HUES6 (cell line): ENCODE results near the gene INF2.
A peak's percentile ranks its signal among the peaks of the same experiment; 100 is the strongest.

Experiments used
- H3K27ac ChIP-seq: 2 replicates; pipeline ENCODE4 v1.7.0; 2013; ENCODE audit warnings: low read depth, mild to moderate bottlenecking, low read length, inconsistent platforms
- H3K27me3 ChIP-seq: 2 replicates; pipeline ENCODE4 v1.6.1; 2013; ENCODE audit warnings: low read length; ENCODE audit not compliant: control insufficient read depth, insufficient read depth
- H3K36me3 ChIP-seq: 2 replicates; pipeline ENCODE4 v1.6.1; 2013; ENCODE audit warnings: low read length; ENCODE audit not compliant: control insufficient read depth, insufficient read depth
- H3K4me1 ChIP-seq: 2 replicates; pipeline ENCODE4 v1.6.1; 2013; ENCODE audit warnings: low read length; ENCODE audit not compliant: control insufficient read depth, insufficient read depth
- H3K4me3 ChIP-seq: 2 replicates; pipeline ENCODE4 v1.5.1; 2013; ENCODE audit warnings: low read depth, low read length
- H3K9ac ChIP-seq: one replicate; pipeline ENCODE4 v1.6.1; 2013; ENCODE audit warnings: mild to moderate bottlenecking, low read length
- H3K9me3 ChIP-seq: 2 replicates; pipeline ENCODE4 v1.6.1; 2013; ENCODE audit warnings: low read depth, low read length; ENCODE audit not compliant: control insufficient read depth, insufficient read depth

The INF2 gene

DNA sequence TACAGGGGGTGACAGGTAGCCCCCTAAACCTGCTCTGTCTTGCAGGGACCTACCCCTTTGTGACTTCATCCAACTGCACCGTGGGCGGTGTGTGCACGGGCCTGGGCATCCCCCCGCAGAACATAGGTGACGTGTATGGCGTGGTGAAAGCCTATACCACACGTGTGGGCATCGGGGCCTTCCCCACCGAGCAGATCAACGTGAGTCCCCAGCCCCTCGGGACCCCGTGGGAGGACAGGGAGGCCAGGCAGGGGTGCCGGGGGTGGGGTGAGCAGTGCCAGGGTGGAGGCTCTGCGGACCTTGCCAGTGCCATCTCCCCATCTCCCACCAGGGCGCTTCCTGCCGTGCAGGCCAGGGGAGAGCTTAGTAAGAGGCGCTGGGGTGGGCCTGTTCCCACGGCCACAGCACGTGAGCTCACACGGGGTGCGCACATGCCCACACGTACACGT, 52.4 kb downstream of the INF2 start:
- Histone ChIP-seq H3K27me3 (no peaks in the 10 kb centered on the region), H3K9me3 (no peaks in the 10 kb centered on the region), H3K27ac (no peak overlapping the region), H3K4me3 (no peak overlapping the region), H3K36me3 (peaks cover 10% of the 10 kb centered on the region), H3K9ac (no peak overlapping the region), H3K4me1 (no peaks in the 10 kb centered on the region)

DNA sequence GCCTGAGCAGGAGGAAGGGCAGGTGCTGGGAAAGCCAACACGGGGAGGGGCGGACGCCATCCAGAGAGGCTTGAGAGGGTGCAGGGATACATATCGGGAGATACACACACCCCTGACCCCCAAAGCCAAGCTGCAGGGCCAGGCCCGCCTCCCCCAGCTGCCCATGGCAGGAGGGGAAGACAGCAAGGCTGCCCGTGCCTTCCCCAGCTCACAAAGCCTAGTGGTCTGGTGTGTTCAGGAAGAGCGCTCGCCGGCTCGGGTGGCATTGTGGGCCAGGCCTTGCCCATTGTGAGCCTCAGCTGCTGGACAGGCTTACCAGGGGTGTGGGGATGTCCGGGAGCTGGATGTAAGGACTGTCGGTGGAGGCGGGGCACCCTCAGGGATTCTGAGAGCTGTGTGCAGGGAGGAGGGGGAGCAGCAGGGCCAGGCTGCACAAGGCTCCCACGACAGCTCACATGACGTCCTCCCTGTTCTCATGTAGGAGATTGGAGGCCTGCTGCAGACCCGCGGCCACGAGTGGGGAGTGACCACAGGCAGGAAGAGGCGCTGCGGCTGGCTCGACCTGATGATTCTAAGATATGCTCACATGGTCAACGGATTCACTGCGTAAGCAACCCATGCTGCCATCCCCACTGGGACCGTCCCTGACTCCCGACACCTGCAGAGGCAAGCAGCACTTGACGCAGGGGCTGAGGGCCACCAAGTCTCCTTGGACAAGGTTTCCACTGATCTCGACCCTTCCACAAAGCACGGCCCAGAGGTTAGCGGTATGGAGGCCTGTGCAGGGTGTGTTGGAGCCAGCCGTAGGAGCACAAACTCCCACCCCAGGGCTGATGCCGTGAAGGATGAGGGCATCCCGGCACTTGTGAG, 53.4 kb downstream of the INF2 start:
- Histone ChIP-seq H3K9ac (no peak overlapping the region), H3K9me3 (no peaks in the 10 kb centered on the region), H3K27me3 (no peaks in the 10 kb centered on the region), H3K4me3 (no peak overlapping the region), H3K4me1 (peaks cover 2% of the 10 kb centered on the region; the same call in 1 of the 2 replicates), H3K27ac (no peak overlapping the region), H3K36me3 (peaks cover 10% of the 10 kb centered on the region)

DNA sequence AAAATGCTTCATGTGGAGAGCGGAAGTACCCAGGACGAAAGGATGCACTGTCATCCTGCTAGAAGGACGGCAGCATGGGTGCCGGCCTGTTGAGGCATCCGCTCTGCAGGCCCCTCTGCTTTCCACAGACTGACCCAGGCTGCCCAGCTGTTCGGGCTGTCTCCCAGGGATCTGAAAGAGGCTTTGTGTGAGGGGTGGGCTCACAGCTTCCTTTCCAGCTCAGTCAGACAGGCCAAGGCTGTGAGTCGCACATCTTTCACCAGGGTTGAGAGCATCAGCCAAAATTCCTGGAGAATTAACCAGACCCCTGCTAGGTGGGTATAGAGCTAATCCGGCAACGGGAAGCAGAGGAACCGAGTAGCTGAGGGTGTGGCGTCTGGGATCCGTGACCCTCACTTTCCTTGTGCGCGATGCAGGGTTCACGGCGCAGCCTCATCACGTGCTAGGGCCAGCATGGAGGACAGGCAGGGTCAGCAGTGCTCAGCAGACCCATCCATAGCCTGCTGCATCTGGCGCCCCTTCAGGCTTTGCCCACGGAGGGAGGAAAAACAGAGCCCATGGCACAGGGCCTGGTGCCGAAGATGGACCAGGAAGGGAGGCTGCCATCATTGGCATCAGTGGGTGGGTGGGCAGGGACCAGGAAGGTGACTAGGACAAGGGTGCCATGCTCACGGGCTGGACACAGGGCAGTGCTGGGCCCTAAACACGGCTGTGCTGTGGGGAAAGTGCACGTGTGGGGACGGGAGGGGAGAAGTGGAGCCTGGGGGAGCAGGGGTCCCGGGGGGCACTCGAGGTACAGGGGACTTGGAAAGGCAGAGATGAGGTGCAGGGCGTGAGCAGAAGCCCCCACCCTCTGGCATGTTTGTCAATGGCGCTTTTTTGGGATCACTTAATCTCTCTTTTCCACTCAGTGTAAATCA, 54.3 kb downstream of the INF2 start:
- peaks cover 10% of the 10 kb centered on the region for H3K36me3 ChIP-seq
- H3K27ac ChIP-seq: no peak overlapping the region
- H3K9me3 ChIP-seq: no peaks in the 10 kb centered on the region
- no peaks in the 10 kb centered on the region for H3K27me3 ChIP-seq
- no peak overlapping the region for H3K4me3 ChIP-seq
- H3K4me1 ChIP-seq: peaks cover 10% of the 10 kb centered on the region; the same call in 1 of the 2 replicates
- no peak overlapping the region for H3K9ac ChIP-seq

DNA sequence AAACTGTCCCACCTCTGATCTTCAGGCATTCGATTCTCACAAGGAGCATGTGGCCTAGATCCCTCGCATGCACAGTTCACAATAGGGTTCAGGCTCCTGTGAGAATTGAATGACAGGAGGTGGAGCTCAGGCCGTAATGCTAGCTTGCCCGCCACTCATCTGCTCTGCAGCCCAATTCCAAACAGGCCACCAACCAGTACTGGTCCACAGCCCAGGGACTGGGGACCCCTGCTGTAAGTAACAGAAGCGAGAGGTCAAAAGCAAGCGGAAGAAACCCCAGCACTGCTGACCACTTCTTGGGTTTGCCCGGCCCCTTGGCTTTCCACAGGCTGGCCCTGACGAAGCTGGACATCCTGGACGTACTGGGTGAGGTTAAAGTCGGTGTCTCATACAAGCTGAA, 55.1 kb downstream of the INF2 start:
- no peak overlapping the region for H3K9ac ChIP-seq
- H3K4me3 ChIP-seq: no peak overlapping the region
- peaks cover 10% of the 10 kb centered on the region for H3K36me3 ChIP-seq
- H3K27me3 ChIP-seq: no peaks in the 10 kb centered on the region
- no peaks in the 10 kb centered on the region for H3K9me3 ChIP-seq
- H3K4me1 ChIP-seq: peaks cover 18% of the 10 kb centered on the region; the same call in 1 of the 2 replicates
- no peak overlapping the region for H3K27ac ChIP-seq

DNA sequence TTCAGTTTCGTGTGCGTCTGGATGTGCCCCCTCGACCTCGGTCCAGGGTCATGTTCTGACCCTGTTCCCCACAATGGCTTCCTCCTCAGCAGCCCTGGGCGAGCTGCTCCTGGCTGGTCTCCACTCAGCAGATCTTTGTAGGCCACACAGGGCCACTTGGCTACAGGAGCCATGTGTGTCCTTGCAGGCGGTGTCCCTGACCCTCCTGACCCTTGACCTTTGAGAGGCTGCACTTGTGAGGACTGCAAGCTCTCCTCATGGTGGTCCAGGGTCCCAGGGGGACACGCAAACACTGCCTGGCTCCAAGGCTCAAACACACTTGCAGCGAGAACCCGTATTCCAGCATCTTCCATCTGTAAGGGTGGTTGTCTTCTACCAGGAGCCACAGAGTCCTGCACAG, 56.0 kb downstream of the INF2 start:
- Histone ChIP-seq H3K9ac (no peak overlapping the region), H3K27me3 (no peaks in the 10 kb centered on the region), H3K4me1 (peaks cover 21% of the 10 kb centered on the region; the same call in 1 of the 2 replicates), H3K4me3 (no peak overlapping the region), H3K9me3 (peaks cover 5% of the 10 kb centered on the region), H3K36me3 (peaks cover 4% of the 10 kb centered on the region; the same call in 1 of the 2 replicates), H3K27ac (no peak overlapping the region)

DNA sequence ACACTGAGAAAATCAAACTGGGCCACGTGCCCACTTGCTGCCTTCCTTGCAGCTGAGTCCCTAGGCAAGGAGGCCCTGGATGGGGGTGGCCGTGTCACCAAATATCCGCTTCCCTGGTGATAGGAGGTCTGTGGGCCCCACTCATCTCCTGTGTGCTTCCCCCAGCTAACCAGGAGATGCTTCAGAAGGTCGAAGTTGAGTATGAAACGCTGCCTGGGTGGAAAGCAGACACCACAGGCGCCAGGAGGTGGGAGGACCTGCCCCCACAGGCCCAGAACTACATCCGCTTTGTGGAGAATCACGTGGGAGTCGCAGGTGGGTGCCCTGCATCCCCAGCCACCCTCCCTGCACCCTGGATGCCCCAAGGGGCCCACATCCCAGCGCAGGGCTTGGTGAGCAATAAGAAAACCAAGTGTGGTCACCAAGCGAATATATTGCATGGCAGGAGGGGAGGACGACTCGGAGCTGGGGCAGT, 56.7 kb downstream of the INF2 start:
- Histone ChIP-seq H3K27me3 (no peaks in the 10 kb centered on the region), H3K27ac (no peak overlapping the region), H3K4me3 (no peak overlapping the region), H3K9ac (no peak overlapping the region), H3K9me3 (peaks cover 12% of the 10 kb centered on the region), H3K36me3 (peaks cover 4% of the 10 kb centered on the region; the same call in 1 of the 2 replicates), H3K4me1 (peaks cover 21% of the 10 kb centered on the region; the same call in 1 of the 2 replicates)

DNA sequence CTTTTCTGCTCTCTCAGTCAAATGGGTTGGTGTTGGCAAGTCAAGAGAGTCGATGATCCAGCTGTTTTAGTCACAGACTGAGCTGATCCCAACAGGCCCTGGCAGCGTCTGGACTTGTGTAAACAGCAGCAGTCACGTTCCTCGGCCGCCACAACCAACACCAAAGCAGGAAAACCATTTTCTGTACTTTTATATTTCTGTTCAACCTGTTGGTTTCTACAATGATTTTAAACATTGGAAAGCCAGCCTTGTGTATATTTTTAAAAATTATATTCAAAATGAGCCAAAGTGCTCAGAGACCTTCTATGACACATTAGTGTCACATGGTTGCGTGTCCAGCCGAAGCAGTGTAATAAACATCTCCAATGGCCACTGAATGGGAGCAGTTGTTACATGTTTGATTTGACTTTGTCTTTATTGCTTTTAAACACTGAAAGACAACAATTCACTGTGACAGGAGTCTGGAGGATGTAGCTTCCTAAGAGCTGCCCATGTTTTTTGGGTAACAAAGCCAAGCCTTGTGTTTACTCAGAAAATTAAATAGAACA, 57.6 kb downstream of the INF2 start:
- Histone ChIP-seq H3K36me3 (peaks cover 4% of the 10 kb centered on the region; the same call in 1 of the 2 replicates), H3K27me3 (no peaks in the 10 kb centered on the region), H3K4me1 (peaks cover 21% of the 10 kb centered on the region; the same call in 1 of the 2 replicates), H3K4me3 (no peak overlapping the region), H3K9ac (no peak overlapping the region), H3K27ac (no peak overlapping the region), H3K9me3 (peaks cover 16% of the 10 kb centered on the region)

DNA sequence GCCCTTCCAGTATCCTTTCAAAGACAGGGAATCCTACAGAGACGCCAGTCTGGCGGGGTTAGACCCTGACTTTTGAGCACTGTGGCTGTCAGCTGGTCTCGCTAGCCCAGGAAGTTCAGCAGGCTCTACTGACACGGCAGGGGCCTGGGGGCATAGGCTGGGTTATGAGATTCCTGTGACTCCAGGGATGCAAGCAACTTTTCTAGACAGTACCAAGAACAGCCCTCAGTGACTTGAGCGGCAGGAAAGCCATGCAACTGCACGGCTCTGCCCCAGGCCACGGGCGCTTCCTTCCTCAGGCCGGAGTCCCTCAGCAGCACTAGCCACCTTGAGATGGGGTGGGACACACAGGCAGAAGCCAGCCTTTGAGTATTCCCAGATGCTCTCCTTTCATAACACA, 58.5 kb downstream of the INF2 start:
- Histone ChIP-seq H3K27me3 (no peaks in the 10 kb centered on the region), H3K9ac (no peak overlapping the region), H3K9me3 (peaks cover 16% of the 10 kb centered on the region), H3K36me3 (peaks cover 4% of the 10 kb centered on the region; the same call in 1 of the 2 replicates), H3K4me3 (no peak overlapping the region), H3K27ac (no peak overlapping the region), H3K4me1 (peaks cover 21% of the 10 kb centered on the region; the same call in 1 of the 2 replicates)

DNA sequence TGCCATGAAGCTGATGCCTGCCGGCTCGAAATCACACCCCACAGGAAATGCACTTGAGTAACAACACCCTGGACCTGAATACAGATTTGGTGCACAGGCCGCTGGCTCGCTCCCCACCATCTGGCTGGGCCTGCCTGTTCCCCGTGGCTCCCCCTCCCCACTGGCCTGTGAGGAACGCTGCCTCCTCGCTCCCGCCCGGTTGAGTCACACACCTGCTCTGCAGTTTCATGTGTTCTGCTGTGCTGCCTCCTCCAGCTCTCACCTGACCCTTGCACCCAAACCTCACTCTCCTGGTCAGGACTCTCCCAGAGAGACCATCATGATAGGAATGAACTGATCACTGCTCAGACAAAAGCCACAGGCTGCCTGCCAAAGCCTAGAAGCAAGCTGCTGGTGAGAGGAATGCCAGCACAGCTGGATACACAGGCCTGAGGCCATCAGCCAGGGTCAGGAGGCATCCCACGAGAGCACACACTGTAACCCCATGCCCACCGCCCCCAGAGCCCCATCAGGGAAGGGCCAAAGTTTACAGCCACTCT, 59.8 kb downstream of the INF2 start:
- no peak overlapping the region for H3K9ac ChIP-seq

DNA sequence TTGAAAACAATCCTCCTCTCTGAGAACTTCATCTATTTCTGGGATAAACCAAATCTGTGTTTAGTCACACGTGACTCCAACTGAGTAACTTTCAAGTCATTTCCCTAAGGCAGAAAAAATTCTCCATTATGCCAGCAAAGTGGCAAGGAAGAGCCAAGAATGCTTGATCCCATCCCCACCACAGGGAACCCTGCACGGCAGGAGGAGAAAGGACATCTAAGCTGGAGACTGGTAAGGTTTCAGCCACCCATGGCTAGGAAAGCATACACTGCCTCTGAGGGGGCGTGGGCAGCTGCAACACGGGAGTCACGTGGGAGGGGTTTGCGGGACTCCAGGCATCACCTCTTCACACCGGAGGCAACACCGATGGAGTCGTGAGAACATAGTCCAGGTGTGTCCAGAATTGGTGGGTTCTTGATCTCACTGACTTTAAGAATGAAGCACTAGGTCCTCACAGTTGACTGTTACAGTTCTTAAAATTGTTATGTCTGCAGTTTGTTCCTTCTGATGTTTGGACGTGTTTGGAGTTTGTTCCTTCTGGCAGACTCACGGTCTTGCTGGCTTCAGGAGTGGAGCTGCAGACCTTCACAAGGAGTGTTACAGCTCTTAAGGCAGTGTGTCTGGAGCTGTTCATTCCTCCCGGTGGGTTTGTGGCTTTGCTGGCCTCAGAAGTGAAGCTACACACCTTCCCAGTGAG, 60.8 kb downstream of the INF2 start:
- Histone ChIP-seq H3K9me3 (peaks cover 16% of the 10 kb centered on the region), H3K27ac (no peak overlapping the region), H3K4me1 (peaks cover 31% of the 10 kb centered on the region), H3K4me3 (no peak overlapping the region), H3K9ac (no peak overlapping the region), H3K36me3 (peaks cover 5% of the 10 kb centered on the region; the same call in 1 of the 2 replicates), H3K27me3 (no peaks in the 10 kb centered on the region)

More for the DNA sequence above, 59.8 kb downstream of the INF2 start:
- Histone ChIP-seq H3K4me1 (peaks cover 25% of the 10 kb centered on the region), H3K4me3 (peak overlapping the region; percentile 27; the same call in 1 of the 2 replicates), H3K27me3 (no peaks in the 10 kb centered on the region), H3K36me3 (peaks cover 4% of the 10 kb centered on the region; the same call in 1 of the 2 replicates), H3K9me3 (peaks cover 16% of the 10 kb centered on the region), H3K27ac (no peak overlapping the region)
